IMR-90 (cell line): ENCODE results near the gene MFRP. TPM values are rescaled to one million over a fixed set of nuclear protein-coding genes. Genes with fewer than 3 reads are reported as not detected.
A peak's percentile ranks its signal among the peaks of the same experiment; 100 is the strongest.

Experiments
- ATAC-seq: fragments of 200-7000 bp; cut with Tn5 transposase; 2 replicates; pipeline ENCODE4 v1.9.1; 2020; ENCODE audit warnings: low read depth, mild to moderate bottlenecking, moderate library complexity
- BruUV-seq: library from RNA; stranded (reverse); fragments of 400-500 nt; replicated peaks from 2 replicates; lab custom pipeline; 2021; lab: Mats Ljungman, UMichigan
- CTCF ChIA-PET: fragments of 300-600 bp; formaldehyde crosslinking; extraction: SDS; loops from one replicate; lab custom pipeline; 2021; ENCODE audit warnings: antibody characterized with exemption; lab: Yijun Ruan, JAX
- POLR2A ChIA-PET: fragments of 300-600 bp; sonication (Branson Sonifier 250); formaldehyde crosslinking; loops from one replicate; lab custom pipeline; 2022; ENCODE audit warnings: antibody characterized with exemption; ENCODE audit not compliant: unreplicated experiment; lab: Charles Lee
- DNase-seq: peaks from one replicate; pipeline ENCODE4 v3.0.0; 2013
- H2AFZ ChIP-seq: replicated peaks from 2 replicates; pipeline ENCODE3; 2013; ENCODE audit warnings: low read length, mild to moderate bottlenecking; ENCODE audit not compliant: poor library complexity
- H2AK5ac ChIP-seq: 2 replicates; pipeline ENCODE4 v1.6.1; 2013; ENCODE audit warnings: low read depth, low read length, inconsistent platforms
- H2AK9ac ChIP-seq: replicated peaks from 2 replicates; pipeline ENCODE3; 2013; ENCODE audit warnings: mild to moderate bottlenecking, low read depth, low read length, moderate library complexity; ENCODE audit not compliant: poor library complexity
- H2BK120ac ChIP-seq: 2 replicates; pipeline ENCODE4 v1.6.1; 2013; ENCODE audit warnings: low read depth, low read length, inconsistent platforms
- H2BK15ac ChIP-seq: 3 replicates; pipeline ENCODE4 v1.6.1; 2013; ENCODE audit warnings: low read depth, low read length, inconsistent platforms
- H2BK20ac ChIP-seq: 2 replicates; pipeline ENCODE4 v1.6.1; 2013; ENCODE audit warnings: low read depth, mild to moderate bottlenecking, inconsistent platforms, low read length, moderate library complexity
- H2BK5ac ChIP-seq: 2 replicates; pipeline ENCODE4 v1.6.1; 2013; ENCODE audit warnings: mild to moderate bottlenecking, low read depth, low read length, inconsistent platforms; ENCODE audit not compliant: poor library complexity, severe bottlenecking
- H3K14ac ChIP-seq: replicated peaks from 2 replicates; pipeline ENCODE4 v1.6.1; 2013; ENCODE audit warnings: low read depth, low read length, inconsistent platforms
- H3K18ac ChIP-seq: 2 replicates; pipeline ENCODE4 v1.6.1; 2013; ENCODE audit warnings: low read depth, low read length, control low read depth
- H3K23ac ChIP-seq: 2 replicates; pipeline ENCODE4 v1.6.1; 2013; ENCODE audit warnings: low read depth, low read length, inconsistent platforms
- H3K27ac ChIP-seq: 2 replicates; pipeline ENCODE4 v1.5.1; 2013; ENCODE audit warnings: mild to moderate bottlenecking, control low read depth, low read length; ENCODE audit not compliant: insufficient read depth
- H3K27me3 ChIP-seq: 2 replicates; pipeline ENCODE4 v1.6.1; 2013; ENCODE audit warnings: low read length; ENCODE audit not compliant: control insufficient read depth, insufficient read depth
- H3K36me3 ChIP-seq: 2 replicates; pipeline ENCODE4 v1.6.1; 2013; ENCODE audit warnings: low read length, mixed read lengths; ENCODE audit not compliant: control insufficient read depth, insufficient read depth
- H3K4ac ChIP-seq: 2 replicates; pipeline ENCODE4 v1.6.1; 2013; ENCODE audit warnings: low read depth, low read length, inconsistent platforms
- H3K4me1 ChIP-seq: 2 replicates; pipeline ENCODE4 v1.6.1; 2013; ENCODE audit warnings: low read length, mixed read lengths; ENCODE audit not compliant: control insufficient read depth, insufficient read depth
- H3K4me2 ChIP-seq: 2 replicates; pipeline ENCODE4 v1.6.1; 2013; ENCODE audit warnings: low read depth, mild to moderate bottlenecking, control low read depth, low read length, moderate library complexity
- H3K4me3 ChIP-seq: 2 replicates; pipeline ENCODE4 v1.5.1; 2013; ENCODE audit warnings: low read depth, mild to moderate bottlenecking, control low read depth, low read length, moderate library complexity; ENCODE audit not compliant: insufficient read depth
- H3K56ac ChIP-seq: 2 replicates; pipeline ENCODE4 v1.6.1; 2013; ENCODE audit warnings: low read length, inconsistent platforms; ENCODE audit not compliant: insufficient read depth; ENCODE audit errors: extremely low read depth
- H3K79me1 ChIP-seq, 2 experiments: 2 replicates each; pipeline ENCODE4 v1.6.1; 2013; ENCODE audit warnings: low read length in 2 of 2, inconsistent platforms in 1 of 2, low read depth in 1 of 2
- H3K9ac ChIP-seq: 2 replicates; pipeline ENCODE4 v1.6.1; 2013; ENCODE audit warnings: low read depth, low read length, control low read depth
- H3K9me1 ChIP-seq: 2 replicates; pipeline ENCODE4 v1.6.1; 2013; ENCODE audit warnings: low read length, inconsistent platforms; ENCODE audit not compliant: insufficient read depth
- H3K9me3 ChIP-seq: 2 replicates; pipeline ENCODE4 v1.6.1; 2013; ENCODE audit warnings: low read length; ENCODE audit not compliant: control insufficient read depth, insufficient read depth
- H4K20me1 ChIP-seq: 2 replicates; pipeline ENCODE4 v1.6.1; 2013; ENCODE audit warnings: low read length, inconsistent platforms; ENCODE audit not compliant: insufficient read depth
- H4K5ac ChIP-seq: 2 replicates; pipeline ENCODE4 v1.6.1; 2013; ENCODE audit warnings: mild to moderate bottlenecking, low read depth, low read length, control low read depth
- H4K8ac ChIP-seq, 2 experiments: 2 replicates each; pipeline ENCODE4 v1.6.1; 2013; ENCODE audit warnings: low read depth in 2 of 2, low read length in 2 of 2, control low read depth in 1 of 2, inconsistent platforms in 1 of 2
- H4K91ac ChIP-seq: 2 replicates; pipeline ENCODE4 v1.6.1; 2013; ENCODE audit warnings: low read depth, low read length, inconsistent platforms; ENCODE audit not compliant: insufficient read depth
- BHLHE40 ChIP-seq: fragments of 150-350 bp; IDR thresholded peaks from 2 replicates; pipeline ENCODE4 v1.6.1; 2016; ENCODE audit warnings: mild to moderate bottlenecking, low read depth, low read length
- CHD1 ChIP-seq: IDR thresholded peaks from 2 replicates; pipeline ENCODE4 v1.6.1; 2012; ENCODE audit warnings: low read depth, low read length, improper control_type of control experiment
- MXI1 ChIP-seq: IDR thresholded peaks from 2 replicates; pipeline ENCODE4 v1.6.1; 2012; ENCODE audit warnings: low read depth, mild to moderate bottlenecking, low read length, moderate library complexity, borderline replicate concordance
- NFE2L2 ChIP-seq: fragments of 150-350 bp; IDR thresholded peaks from 2 replicates; pipeline ENCODE4 v1.6.1; 2016; ENCODE audit warnings: low read depth, mild to moderate bottlenecking, low read length
- RAD21 ChIP-seq: IDR thresholded peaks from 2 replicates; pipeline ENCODE4 v1.6.1; 2012; ENCODE audit warnings: low read length, improper control_type of control experiment
- RCOR1 ChIP-seq: IDR thresholded peaks from 2 replicates; pipeline ENCODE4 v1.6.1; 2012; ENCODE audit warnings: mild to moderate bottlenecking, low read length, improper control_type of control experiment; ENCODE audit not compliant: insufficient replicate concordance
- WGBS, 2 experiments: methylation state at CpG; one replicate each; pipeline versions ENCODE4 v1.1.5 to v1.1.7; 2013; ENCODE audit warnings: missing lambda C conversion rate in 2 of 2; ENCODE audit not compliant: insufficient read length in 1 of 2; ENCODE audit errors: extremely low coverage in 2 of 2; 5-methylcytosine and 5-hydroxymethylcytosine counted together
- dilution Hi-C: fragments of 300-500 bp; cut with HindIII; formaldehyde crosslinking; loops from one replicate; pipeline ENCODE4 v1.14.3; 2018; ENCODE audit warnings: low sequenced_read_pairs; ENCODE audit not compliant: unreplicated experiment
- in situ Hi-C: fragments of 300-500 bp; cut with MboI; formaldehyde crosslinking; loops from 3 replicates; pipeline ENCODE4 v1.14.3; 2019; ENCODE audit warnings: low sequenced_read_pairs, inconsistent platforms, mixed read lengths
- intact Hi-C: fragments of 100-400 bp; cut with micrococcal nuclease; formaldehyde crosslinking; loops from 2 replicates; pipeline ENCODE4 v1.10.0; 2022
- polyA plus RNA-seq, 3 experiments: library from polyadenylated mRNA; depleted of rRNA; stranded (reverse); fragments of >200 nt; gene quantifications; 2 replicates each; pipeline ENCODE4 v1.2.3, GENCODE V29; 2012; ENCODE audit warnings: low replicate concordance in 1 of 3
- total RNA-seq: library from RNA; depleted of rRNA; stranded (reverse); fragments of >200 nt; gene quantifications from 2 replicates; pipeline ENCODE4 v1.2.3, GENCODE V29; 2012

The MFRP gene
- total and polyA plus RNA-seq, 2 of the 4 experiments (the other 2 are of a cell fraction): not detected

DNA sequence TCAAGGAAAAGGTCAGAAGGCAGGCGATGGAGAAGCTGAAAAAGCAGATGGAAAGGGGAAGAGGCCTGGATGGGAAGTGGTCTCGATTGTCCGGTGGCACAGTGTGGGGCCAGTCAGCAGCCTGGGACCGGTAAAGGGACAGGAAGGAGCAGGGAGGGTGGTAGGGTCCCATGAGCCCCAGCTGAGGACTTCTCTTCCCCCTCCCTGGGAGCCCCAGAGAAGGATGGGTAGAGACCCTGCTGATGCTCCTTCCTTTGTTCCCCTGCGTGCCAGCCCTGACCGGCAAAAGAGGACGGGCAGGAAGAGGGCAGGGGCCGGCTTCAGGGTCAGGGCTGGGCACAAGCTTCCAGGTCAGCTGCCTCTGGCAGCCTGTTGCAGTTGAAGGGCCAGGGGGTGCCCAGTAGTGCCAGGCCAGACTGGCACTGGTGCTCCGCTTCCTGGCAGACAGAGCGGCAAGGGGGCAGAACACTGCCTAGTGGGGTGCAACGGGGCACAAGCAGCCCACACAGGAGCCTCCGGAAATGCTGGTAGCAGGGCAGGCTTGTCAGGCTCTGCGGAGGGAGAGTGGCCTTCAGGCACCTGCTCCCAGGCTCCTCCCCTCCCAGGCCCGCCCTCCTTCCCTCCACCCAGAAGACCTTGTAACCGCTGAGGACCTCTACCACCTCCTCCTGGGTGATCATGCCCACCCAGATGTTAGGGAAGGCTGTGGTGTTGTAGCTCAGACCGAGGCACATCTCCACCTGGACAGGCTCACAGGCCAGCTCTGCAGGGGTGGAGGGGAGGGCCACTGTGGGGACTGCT is 5.1 kb downstream of the MFRP start:
- CTCF ChIA-PET: interaction anchor here (0.6 to 2.4 kb wide), 4 partner anchors 14 to 136 kb away, joined by 3 to 16 read pairs (median 4); partner anchors contain the start of gene USP2
- Histone ChIP-seq H3K18ac (no peak overlapping the region; the same call in 1 of the 2 replicates), H3K27ac (peak overlapping the region; percentile 18; the same call in 1 of the 2 replicates), H3K9me1 (no peaks in the 10 kb centered on the region), H4K91ac (peak overlapping the region; percentile 59), H3K36me3 (no peaks in the 10 kb centered on the region; the same call in 1 of the 2 replicates), H4K20me1 (peaks cover 5% of the 10 kb centered on the region; the same call in 1 of the 2 replicates), H3K23ac (peak overlapping the region; percentile 54), H3K9ac (peak overlapping the region; percentile 15), H2AK9ac (peak overlapping the region; percentile 77), H3K4me3 (no peak overlapping the region), H3K79me1 (peaks cover 11 to 25% of the 10 kb centered on the region in 2 experiments; a peak in 3 of 4 replicates), H2AK5ac (peak overlapping the region; percentile 91), H3K4me2 (peak overlapping the region; percentile 37; the same call in 1 of the 2 replicates), H2BK5ac (no peak overlapping the region), H2BK20ac (peak overlapping the region; percentile 27), H3K4me1 (peaks cover 18% of the 10 kb centered on the region), H3K56ac (peak overlapping the region; percentile 47), H3K14ac (peak overlapping the region; percentile 69), H2BK120ac (peak overlapping the region; percentile 59), H3K4ac (peak overlapping the region; percentile 85), H3K9me3 (no peaks in the 10 kb centered on the region), H2BK15ac (peak overlapping the region; percentile 60; the same call in 1 of the 3 replicates), H4K8ac (peak overlapping the region in 1 of 2 experiments; percentile 68; a peak in 1 of 4 replicates), H4K5ac (no peak overlapping the region; the same call in 1 of the 2 replicates), H2AFZ (peak overlapping the region; percentile 92), H3K27me3 (peaks cover 10% of the 10 kb centered on the region)
- dilution Hi-C loops (no loop called here), intact Hi-C loops (no loop called here), in situ Hi-C loops (no loop called here)
- 69% methylated on average over 3 of the region's 16 CpGs; no CpG with 5 or more reads in 1 of the 2 experiments for WGBS, 2 experiments
- no peak for ATAC-seq
- BruUV-seq: no TSS peak
- TF ChIP-seq NFE2L2: no peak
- no peak for TF ChIP-seq CHD1
- TF ChIP-seq RAD21: no peak
- no peak for TF ChIP-seq RCOR1
- no peak for TF ChIP-seq BHLHE40
- no peak for TF ChIP-seq MXI1
- POLR2A ChIA-PET: no interaction called here
- DNase-seq: no peak
